ENCODE measurements around the gene SLC2A4RG.
"Not testable (repeated sequence)": the region's sequence is repeated elsewhere in the genome, so short reads cannot be mapped to it uniquely, and the experiment has no call there.

DNA sequence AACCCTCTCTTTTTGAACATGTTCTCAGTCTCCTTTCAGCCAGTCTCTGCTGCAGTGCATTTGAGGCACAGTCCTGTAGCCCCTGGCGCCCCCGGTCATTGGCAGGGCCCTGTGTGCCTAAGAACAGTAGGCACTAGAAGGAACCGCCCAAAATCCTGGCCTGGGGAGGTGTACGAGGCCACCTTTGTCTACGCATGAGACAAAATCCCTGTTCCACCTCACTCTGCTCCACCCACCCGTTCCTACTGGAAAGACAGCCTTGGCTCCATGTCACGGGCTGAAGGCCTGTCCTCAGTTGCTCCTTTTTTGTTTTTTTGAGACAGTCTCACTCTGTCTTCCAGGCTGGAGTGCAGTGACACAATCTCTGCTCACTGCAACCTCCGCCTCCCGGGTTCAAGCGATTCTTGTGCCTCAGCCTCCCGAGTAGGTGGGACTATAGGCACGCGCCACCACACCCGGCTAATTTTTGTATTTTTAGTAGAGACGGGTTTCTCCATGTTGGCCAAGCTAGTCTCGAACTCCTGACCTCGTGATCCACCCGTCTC is 9.3 kb upstream of the SLC2A4RG start:
- TF ChIP-seq, protein P1, sequence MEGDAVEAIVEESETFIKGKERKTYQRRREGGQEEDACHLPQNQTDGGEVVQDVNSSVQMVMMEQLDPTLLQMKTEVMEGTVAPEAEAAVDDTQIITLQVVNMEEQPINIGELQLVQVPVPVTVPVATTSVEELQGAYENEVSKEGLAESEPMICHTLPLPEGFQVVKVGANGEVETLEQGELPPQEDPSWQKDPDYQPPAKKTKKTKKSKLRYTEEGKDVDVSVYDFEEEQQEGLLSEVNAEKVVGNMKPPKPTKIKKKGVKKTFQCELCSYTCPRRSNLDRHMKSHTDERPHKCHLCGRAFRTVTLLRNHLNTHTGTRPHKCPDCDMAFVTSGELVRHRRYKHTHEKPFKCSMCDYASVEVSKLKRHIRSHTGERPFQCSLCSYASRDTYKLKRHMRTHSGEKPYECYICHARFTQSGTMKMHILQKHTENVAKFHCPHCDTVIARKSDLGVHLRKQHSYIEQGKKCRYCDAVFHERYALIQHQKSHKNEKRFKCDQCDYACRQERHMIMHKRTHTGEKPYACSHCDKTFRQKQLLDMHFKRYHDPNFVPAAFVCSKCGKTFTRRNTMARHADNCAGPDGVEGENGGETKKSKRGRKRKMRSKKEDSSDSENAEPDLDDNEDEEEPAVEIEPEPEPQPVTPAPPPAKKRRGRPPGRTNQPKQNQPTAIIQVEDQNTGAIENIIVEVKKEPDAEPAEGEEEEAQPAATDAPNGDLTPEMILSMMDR (IDR thresholded peaks at IDR 0.05), result not testable (repeated sequence)
- TF ChIP-seq EZH2phosphoT487 (IDR thresholded peaks at IDR 0.05; ENCODE audit: borderline replicate concordance, low read depth); MEF2A (IDR thresholded peaks at IDR 0.05; ENCODE audit: borderline replicate concordance, low read depth); RFX5 (IDR thresholded peaks at IDR 0.05; ENCODE audit: low read length); TCF12 (IDR thresholded peaks at IDR 0.05); POLR2AphosphoS5 (IDR thresholded peaks at IDR 0.05; ENCODE audit: low read depth, low read length): not testable (repeated sequence)
- TF ChIP-seq, protein P2, sequence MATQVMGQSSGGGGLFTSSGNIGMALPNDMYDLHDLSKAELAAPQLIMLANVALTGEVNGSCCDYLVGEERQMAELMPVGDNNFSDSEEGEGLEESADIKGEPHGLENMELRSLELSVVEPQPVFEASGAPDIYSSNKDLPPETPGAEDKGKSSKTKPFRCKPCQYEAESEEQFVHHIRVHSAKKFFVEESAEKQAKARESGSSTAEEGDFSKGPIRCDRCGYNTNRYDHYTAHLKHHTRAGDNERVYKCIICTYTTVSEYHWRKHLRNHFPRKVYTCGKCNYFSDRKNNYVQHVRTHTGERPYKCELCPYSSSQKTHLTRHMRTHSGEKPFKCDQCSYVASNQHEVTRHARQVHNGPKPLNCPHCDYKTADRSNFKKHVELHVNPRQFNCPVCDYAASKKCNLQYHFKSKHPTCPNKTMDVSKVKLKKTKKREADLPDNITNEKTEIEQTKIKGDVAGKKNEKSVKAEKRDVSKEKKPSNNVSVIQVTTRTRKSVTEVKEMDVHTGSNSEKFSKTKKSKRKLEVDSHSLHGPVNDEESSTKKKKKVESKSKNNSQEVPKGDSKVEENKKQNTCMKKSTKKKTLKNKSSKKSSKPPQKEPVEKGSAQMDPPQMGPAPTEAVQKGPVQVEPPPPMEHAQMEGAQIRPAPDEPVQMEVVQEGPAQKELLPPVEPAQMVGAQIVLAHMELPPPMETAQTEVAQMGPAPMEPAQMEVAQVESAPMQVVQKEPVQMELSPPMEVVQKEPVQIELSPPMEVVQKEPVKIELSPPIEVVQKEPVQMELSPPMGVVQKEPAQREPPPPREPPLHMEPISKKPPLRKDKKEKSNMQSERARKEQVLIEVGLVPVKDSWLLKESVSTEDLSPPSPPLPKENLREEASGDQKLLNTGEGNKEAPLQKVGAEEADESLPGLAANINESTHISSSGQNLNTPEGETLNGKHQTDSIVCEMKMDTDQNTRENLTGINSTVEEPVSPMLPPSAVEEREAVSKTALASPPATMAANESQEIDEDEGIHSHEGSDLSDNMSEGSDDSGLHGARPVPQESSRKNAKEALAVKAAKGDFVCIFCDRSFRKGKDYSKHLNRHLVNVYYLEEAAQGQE (IDR thresholded peaks at IDR 0.05; ENCODE audit: low read depth, low read length), result not testable (repeated sequence)

Measured in SK-N-SH (cell line).